Activated CD8-positive, alpha-beta memory T cell treated with anti-CD3 and anti-CD28 coated beads for 24 hours (primary cell): ENCODE measurements around the gene ARID3C.
A peak's percentile ranks its signal among the peaks of the same experiment; 100 is the strongest.

Experiments
- DNase-seq: peaks from one replicate; pipeline ENCODE4 v3.0.0-alpha.2; 2020

ARID3C gene

GRCh38 chr9:34591917-34592866 is 36.7 kb downstream of the ARID3C start:
- no peak for DNase-seq

GRCh38 chr9:34591248-34591916 is 37.5 kb downstream of the ARID3C start:
- peak; percentile 94 for DNase-seq

- peak; percentile 74 for DNase-seq
Measured at GRCh38 chr9:34590381-34591247, 38.3 kb downstream of the ARID3C start.

GRCh38 chr9:34589636-34590380 is 39.1 kb downstream of the ARID3C start, which contains the start of gene CNTFR:
CNTFR (minus strand) TSS chr9:34589724; CDS start chr9:34568981, 20,743 bp downstream.
- no peak for DNase-seq

DNA sequence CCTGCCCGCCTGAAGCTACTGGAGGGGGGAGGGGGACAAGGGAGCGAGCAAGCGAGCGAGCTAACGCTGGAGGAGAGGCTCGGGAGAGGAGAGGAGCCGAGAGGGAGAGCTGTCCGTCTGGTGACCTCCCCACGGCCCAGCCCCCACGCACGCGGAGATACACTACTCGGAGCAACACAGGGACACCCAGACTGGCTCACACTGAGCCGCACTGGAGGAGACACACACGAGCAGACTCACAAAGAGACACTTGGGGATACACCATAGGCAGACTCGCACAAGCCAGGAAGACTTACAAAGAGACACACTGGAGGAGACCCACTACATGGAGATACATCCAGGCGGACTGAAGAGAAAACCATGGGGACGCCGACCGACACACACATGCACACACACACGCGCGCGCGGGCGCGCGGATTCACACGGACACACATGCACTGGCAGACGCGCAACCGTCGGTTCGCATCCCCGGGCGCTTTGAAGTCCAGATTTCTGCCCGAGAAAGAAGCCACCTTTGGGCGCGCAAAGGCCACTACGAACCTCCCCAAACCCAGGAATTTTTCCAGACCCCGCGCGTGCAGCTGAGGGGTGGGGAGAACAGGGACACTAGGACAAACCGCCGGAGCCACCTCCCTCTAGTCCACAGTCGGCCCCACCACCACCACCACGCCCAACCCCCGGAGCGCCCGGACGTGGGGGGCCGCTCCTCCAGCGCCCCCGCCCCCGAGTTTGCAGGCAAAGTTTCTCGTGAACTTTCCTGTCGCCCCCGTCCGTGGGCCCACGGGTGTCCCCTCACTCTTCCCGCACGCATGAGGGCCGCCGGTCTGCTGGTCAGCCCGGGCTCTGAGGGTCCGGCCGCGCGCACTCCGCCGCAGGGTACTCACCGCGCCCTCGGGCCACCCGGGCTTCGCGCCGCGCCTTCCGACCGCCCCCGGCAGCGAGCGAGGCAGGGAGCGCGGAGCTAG is 39.9 kb downstream of the ARID3C start:
- DNase-seq: no peak

DNA sequence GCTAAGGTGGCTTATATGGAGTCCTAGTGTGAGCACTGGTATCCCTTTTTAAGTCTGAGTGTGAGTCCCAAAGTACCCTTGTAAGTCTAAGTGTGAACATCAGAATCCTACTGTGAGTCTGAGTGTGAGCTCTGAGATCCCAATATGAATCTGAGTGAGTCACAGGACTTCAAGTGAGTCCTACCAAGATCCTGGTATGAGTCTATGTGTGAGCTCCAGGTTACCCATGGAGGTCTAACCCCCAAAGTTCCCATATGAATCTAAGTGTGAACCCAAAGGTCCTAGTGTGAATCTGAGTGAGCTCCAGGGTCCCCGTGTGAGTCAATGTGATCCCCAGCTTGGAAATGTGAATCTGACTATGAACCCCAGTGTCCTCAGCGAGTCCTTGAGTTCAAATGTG is 41.6 kb downstream of the ARID3C start:
- DNase-seq: no peak

- no peak for DNase-seq
Measured at GRCh38 chr9:34585946-34586669, 42.8 kb downstream of the ARID3C start.

DNA sequence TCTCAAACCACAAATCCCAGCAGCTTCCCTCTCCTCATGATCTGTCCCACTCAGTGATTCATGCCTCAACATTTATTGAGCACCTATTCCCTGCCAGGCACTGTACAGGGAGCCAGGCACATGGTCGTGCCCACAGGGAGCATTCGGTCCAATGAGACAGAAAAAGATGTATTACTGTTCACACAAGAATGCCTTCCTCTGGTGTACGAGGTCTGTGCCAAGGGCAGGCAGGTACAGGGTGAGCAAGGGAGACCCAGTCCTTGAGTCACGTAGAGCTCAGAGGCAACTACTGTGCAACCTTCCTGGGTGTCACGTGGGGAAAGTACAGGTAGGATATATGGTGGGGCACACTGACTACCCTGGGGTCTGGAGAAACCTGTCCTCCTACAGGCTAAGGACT is 43.9 kb downstream of the ARID3C start:
- no peak for DNase-seq

- DNase-seq: no peak
Measured at GRCh38 chr9:34582787-34583186, 46.1 kb downstream of the ARID3C start.

GRCh38 chr9:34581318-34581717 is 47.5 kb downstream of the ARID3C start:
- DNase-seq: no peak

DNA sequence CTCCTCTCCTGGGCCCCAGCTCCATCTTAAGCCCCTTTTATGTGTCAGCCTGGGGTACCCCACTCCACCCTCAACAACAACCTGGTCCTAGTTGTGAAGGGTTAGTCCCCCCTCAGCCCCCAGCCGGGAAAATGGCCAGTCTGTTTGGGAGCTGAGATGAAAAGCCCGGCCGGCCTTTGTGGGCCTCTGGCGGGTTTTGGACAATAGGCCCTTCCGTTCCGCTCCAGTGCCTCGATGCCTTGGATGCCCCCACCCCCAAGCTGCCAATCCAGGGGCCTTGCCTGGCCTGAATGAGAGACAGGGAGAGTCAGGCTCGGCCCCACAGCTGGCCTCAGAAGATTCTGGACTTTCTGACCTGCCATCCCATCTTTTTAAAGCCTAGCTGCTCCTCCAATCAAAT is 48.5 kb downstream of the ARID3C start:
- no peak for DNase-seq

DNA sequence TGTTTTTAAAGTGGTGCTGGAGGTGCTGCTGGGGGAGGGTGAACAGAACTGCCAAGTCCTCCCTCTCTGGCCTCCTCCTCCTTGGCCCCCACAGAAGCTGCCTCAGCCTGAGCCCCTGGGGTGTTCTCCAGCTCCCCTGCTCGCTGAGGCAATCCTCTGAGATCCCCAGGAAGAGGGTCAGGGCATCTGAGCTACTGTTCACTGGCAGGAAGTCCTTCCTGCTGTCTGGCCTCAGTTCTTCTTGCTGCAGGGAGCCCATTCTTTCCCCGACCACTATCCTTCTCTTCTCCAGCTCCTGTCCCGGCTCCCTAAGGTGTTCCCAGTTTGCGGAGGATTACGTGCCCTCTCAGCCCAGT is 49.1 kb downstream of the ARID3C start:
- no peak for DNase-seq

- no peak for DNase-seq
Measured at GRCh38 chr9:34579104-34579807, 49.6 kb downstream of the ARID3C start.

DNA sequence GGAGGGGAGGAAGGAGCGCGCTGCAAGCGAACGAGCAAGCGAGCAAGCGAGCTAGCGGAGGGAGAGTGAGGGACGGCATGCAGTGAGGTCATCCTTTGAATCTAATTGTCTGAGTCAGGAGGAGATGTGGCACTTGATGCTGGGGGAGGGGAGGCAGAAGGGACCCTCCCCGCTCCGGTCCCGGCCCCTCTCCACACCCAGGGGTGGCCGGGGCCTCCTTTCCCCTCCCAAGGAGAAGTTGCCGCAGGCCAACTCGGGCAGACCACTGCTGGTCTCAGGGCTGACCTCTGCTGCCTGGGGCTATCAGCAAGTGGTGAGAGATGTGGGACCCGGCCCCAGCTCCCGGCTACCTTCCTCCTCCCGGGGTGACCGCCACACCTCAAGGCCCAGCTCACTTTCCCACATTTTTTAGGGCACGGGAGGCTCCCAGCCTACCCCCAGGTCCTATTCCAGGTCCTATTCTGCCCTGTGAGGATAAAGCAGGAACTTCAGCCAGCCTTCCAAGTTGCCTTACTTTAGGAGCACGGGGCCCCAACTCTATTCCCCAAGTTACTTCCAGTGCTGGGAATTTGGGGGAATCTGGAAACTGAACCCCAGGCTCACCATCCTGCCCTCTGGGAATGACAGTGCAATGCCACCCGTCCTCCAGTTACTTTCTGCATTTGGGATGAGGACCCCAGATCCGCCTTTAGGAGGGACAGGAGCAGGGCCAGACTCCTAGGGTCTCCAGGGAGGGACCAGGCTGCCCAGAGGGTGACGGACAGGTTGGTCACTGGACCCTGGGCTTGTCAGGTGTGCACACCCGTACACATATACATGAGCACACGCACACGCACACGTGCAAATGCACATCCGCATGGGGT is 50.4 kb downstream of the ARID3C start:
- DNase-seq: no peak

DNA sequence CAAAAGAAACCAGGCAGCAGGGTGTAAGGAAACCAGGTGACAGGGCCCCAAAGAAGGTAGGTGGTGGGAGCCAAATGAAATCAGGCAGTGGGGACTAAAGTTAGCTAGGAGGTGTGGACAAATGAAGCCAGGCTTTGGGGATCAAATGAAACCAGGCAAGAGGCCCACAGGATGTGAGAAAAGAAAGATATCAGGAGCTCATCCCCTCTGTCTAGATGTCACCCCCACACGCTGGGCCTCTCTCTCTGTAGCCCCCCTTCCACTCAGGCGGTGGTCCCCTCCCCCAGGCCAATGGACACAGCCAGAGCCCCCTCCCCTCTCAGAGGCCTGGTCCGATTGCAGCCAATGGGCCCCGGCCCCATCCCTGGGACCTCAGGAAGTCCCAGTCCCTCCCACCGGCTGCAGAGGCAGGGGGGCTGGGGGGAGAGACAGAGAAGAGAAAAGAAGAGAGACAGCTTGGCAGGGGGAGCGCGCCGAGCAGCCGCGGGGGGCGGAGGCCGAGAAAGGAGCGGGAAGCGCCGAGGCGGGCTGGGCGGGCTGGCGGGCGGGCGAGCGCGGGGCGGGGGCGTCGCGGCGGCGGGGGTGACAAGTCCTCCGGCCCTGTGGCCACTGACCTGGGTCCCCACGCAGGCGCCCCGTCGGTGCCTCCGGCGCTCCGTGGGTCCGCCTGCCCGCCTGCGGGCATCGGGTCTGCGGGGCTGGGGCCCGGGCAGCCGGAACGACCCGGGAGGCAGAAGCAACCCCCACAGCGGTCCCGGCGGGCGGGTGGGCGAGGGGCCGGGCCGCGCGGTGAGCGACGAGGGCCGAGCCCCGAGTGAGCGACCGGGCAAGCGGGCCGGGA is 51.2 kb downstream of the ARID3C start:
- no peak for DNase-seq

- DNase-seq: no peak
Measured at GRCh38 chr9:34576597-34577399, 52.1 kb downstream of the ARID3C start.
